Astrocyte (in vitro differentiated cells and primary cell): ENCODE measurements around the gene TNKS1BP1. TPM values are rescaled to one million over a fixed set of nuclear protein-coding genes. Genes with fewer than 3 reads are reported as not detected.

Experiments used
- DNase-seq: peaks from one replicate; pipeline ENCODE4 v3.0.0-alpha.2; 2010; ENCODE audit warnings: low read depth
- FAIRE-seq: peaks from 2 replicates; lab custom pipeline; 2011; peaks lifted over from hg19 to GRCh38; lab: Jason Lieb, UNC
- H2AFZ ChIP-seq: 2 replicates; pipeline ENCODE4 v1.6.0; 2012; ENCODE audit warnings: low read depth, low read length, inconsistent platforms
- H3K27ac ChIP-seq: 2 replicates; pipeline ENCODE4 v1.5.1; 2011; ENCODE audit warnings: low read depth, low read length, inconsistent platforms
- H3K27me3 ChIP-seq: 2 replicates; pipeline ENCODE4 v1.6.0; 2011; ENCODE audit warnings: low read length, inconsistent platforms; ENCODE audit not compliant: insufficient read depth
- H3K36me3 ChIP-seq: 2 replicates; pipeline ENCODE4 v1.5.1; 2011; ENCODE audit warnings: low read length, inconsistent platforms; ENCODE audit not compliant: insufficient read depth
- H3K4me1 ChIP-seq: 2 replicates; pipeline ENCODE4 v1.5.1; 2011; ENCODE audit warnings: low read length, inconsistent platforms; ENCODE audit not compliant: insufficient read depth
- H3K4me2 ChIP-seq: 2 replicates; pipeline ENCODE4 v1.6.0; 2012; ENCODE audit warnings: low read length, inconsistent platforms
- H3K4me3 ChIP-seq: 2 replicates; pipeline ENCODE4 v1.5.1; 2011; ENCODE audit warnings: low read depth, mild to moderate bottlenecking, low read length, inconsistent platforms; ENCODE audit not compliant: insufficient read depth
- H3K79me2 ChIP-seq: 2 replicates; pipeline ENCODE4 v1.6.0; 2012; ENCODE audit warnings: mild to moderate bottlenecking, low read length, inconsistent platforms; ENCODE audit not compliant: insufficient read depth
- H3K9ac ChIP-seq: 2 replicates; pipeline ENCODE4 v1.6.0; 2012; ENCODE audit warnings: mild to moderate bottlenecking, low read length, inconsistent platforms
- H3K9me3 ChIP-seq: 2 replicates; pipeline ENCODE4 v1.5.1; 2012; ENCODE audit warnings: low read depth, mild to moderate bottlenecking, low read length, inconsistent platforms; ENCODE audit not compliant: insufficient read depth
- H4K20me1 ChIP-seq: 2 replicates; pipeline ENCODE4 v1.6.0; 2012; ENCODE audit warnings: low read length, inconsistent platforms; ENCODE audit not compliant: insufficient read depth
- H3K27ac Mint-ChIP-seq: one replicate; pipeline ENCODE4 v1.8.0; 2021; ENCODE audit warnings: mild to moderate bottlenecking, mixed read lengths; ENCODE audit not compliant: unreplicated experiment
- H3K27me3 Mint-ChIP-seq: one replicate; pipeline ENCODE4 v1.8.0; 2021; ENCODE audit warnings: low read depth, mixed read lengths; ENCODE audit not compliant: unreplicated experiment
- H3K36me3 Mint-ChIP-seq: one replicate; pipeline ENCODE4 v1.8.0; 2021; ENCODE audit warnings: low read depth, mixed read lengths; ENCODE audit not compliant: unreplicated experiment
- H3K4me1 Mint-ChIP-seq: one replicate; pipeline ENCODE4 v1.8.0; 2021; ENCODE audit warnings: low read depth, mixed read lengths; ENCODE audit not compliant: unreplicated experiment
- H3K4me3 Mint-ChIP-seq: one replicate; pipeline ENCODE4 v1.8.0; 2021; ENCODE audit warnings: mild to moderate bottlenecking, moderate library complexity, mixed read lengths; ENCODE audit not compliant: unreplicated experiment
- H3K9me3 Mint-ChIP-seq: one replicate; pipeline ENCODE4 v1.8.0; 2021; ENCODE audit warnings: mild to moderate bottlenecking, mixed read lengths; ENCODE audit not compliant: unreplicated experiment
- EZH2 ChIP-seq: IDR thresholded peaks from 2 replicates; pipeline ENCODE4 v1.6.1; 2012; ENCODE audit warnings: mild to moderate bottlenecking, low read length, inconsistent platforms; ENCODE audit not compliant: insufficient read depth
- total RNA-seq: library from RNA; stranded (reverse); gene quantifications from 2 replicates; pipeline ENCODE4 v1.2.1, GENCODE V29; 2021
- TF ChIP-seq, protein P1 (sequence below): IDR thresholded peaks from 2 replicates; pipeline ENCODE4 v1.5.1; 2011; ENCODE audit warnings: low read depth, mild to moderate bottlenecking, inconsistent platforms, low read length, moderate library complexity; ENCODE audit not compliant: insufficient read depth

Gene TNKS1BP1
- total RNA-seq, 1 donor from 2014 or later, result 149 TPM

DNA sequence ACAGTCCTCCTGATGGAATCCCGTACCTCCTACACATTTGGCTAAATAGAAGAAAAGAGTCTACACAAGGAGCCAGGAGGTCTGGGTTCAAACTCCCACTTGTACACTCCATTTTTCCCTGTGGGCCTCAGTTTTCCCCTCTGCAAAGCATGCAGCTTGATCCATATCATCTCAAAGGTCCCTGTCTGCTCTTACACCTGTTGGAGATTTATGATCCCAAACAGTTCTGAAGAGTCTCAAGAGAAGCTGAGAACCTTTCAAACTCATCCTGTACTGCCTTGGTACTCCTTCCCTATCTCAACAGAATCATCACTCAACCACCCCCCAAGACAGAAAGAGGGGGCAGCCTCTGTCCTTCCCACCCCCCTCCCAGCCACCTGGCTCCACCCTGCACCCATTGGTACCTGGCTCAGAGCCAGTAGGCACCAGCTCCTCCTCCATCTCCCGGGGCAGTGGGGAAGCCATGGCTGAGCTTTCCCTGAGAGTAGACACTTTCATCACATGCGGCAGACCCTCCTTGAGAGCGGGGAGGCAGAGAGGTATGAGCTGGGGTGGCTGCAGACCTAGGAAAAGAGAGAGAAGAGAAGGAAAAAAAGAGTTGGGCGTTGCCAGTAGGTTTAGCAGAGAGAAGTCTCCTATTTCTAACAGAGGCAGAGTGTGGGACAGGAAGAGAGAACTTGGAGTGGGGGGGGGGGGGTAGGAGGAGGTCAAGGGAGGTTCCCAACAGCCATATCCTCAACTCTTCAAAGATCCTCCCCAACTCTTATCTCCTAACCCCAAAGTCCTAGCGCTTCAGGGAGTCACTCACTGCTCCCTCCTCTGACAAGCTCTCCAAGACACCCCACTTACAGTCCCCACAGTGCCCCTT is 3.1 kb downstream of the TNKS1BP1 start:
- peak overlapping the region; percentile 95 for H3K4me3 Mint-ChIP-seq
- Histone ChIP-seq H2AFZ (peak overlapping the region; percentile 45), H4K20me1 (peaks cover 57% of the 10 kb centered on the region), H3K27ac (peak overlapping the region; percentile 90), H3K4me2 (peak overlapping the region; percentile 99), H3K36me3 (peaks cover 26% of the 10 kb centered on the region), H3K79me2 (peaks cover 61% of the 10 kb centered on the region), H3K4me1 (peaks cover 48% of the 10 kb centered on the region), H3K9ac (peak overlapping the region; percentile 94), H3K9me3 (no peaks in the 10 kb centered on the region), H3K27me3 (no peaks in the 10 kb centered on the region), H3K4me3 (peak overlapping the region; percentile 53)
- no peak for TF ChIP-seq EZH2
- TF ChIP-seq, protein P1, sequence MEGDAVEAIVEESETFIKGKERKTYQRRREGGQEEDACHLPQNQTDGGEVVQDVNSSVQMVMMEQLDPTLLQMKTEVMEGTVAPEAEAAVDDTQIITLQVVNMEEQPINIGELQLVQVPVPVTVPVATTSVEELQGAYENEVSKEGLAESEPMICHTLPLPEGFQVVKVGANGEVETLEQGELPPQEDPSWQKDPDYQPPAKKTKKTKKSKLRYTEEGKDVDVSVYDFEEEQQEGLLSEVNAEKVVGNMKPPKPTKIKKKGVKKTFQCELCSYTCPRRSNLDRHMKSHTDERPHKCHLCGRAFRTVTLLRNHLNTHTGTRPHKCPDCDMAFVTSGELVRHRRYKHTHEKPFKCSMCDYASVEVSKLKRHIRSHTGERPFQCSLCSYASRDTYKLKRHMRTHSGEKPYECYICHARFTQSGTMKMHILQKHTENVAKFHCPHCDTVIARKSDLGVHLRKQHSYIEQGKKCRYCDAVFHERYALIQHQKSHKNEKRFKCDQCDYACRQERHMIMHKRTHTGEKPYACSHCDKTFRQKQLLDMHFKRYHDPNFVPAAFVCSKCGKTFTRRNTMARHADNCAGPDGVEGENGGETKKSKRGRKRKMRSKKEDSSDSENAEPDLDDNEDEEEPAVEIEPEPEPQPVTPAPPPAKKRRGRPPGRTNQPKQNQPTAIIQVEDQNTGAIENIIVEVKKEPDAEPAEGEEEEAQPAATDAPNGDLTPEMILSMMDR, result no peak
- H3K9me3 Mint-ChIP-seq, result no peaks in the 10 kb centered on the region
- FAIRE-seq (no peak), DNase-seq (peak; percentile 10)
- peaks cover 23% of the 10 kb centered on the region for H3K36me3 Mint-ChIP-seq
- H3K27ac Mint-ChIP-seq, result peak overlapping the region; percentile 97
- no peaks in the 10 kb centered on the region for H3K27me3 Mint-ChIP-seq
- H3K4me1 Mint-ChIP-seq, result peaks cover 47% of the 10 kb centered on the region

DNA sequence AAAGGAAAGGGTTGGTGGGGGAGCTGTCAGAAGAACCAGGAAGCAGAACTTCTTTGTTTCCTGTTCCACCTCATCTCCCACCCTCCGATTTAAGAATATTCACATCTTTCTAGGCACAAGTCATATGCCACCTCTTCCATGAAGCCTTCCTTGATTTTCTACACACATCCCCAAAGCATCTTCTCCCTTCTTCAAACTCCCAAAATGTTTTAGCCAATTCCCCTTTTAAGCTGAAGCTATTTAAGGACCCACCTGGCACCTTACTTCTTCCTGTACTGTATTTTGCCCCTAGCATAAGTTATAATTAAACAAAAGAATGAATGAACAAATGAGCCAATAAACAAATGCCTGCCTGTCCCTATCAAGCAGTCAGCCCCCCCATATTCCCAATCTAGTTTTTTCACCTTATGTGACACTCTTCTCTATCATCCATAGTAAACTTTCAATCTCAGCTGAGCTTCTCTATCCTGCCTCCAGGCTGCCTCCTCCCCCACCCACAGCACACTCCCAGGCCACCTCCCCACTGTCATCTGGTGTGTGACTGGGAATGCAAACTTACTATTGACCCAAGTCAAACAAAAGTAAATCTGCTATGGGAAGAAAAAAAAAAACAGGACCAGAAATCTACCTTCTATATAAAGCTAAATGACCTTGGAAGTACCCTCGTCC is 3.9 kb downstream of the TNKS1BP1 start:
- Histone ChIP-seq H3K9me3 (no peaks in the 10 kb centered on the region), H2AFZ (no peak overlapping the region), H3K9ac (peak overlapping the region; percentile 94), H3K27ac (no peak overlapping the region), H3K4me1 (peaks cover 49% of the 10 kb centered on the region), H4K20me1 (peaks cover 65% of the 10 kb centered on the region), H3K36me3 (peaks cover 22% of the 10 kb centered on the region), H3K4me3 (peak overlapping the region; percentile 53), H3K27me3 (no peaks in the 10 kb centered on the region), H3K4me2 (peak overlapping the region; percentile 99), H3K79me2 (peaks cover 68% of the 10 kb centered on the region)
- no peaks in the 10 kb centered on the region for H3K27me3 Mint-ChIP-seq
- peaks cover 42% of the 10 kb centered on the region for H3K4me1 Mint-ChIP-seq
- DNase-seq, result no peak
- peak overlapping the region; percentile 69 for H3K4me3 Mint-ChIP-seq
- TF ChIP-seq EZH2, result no peak
- TF ChIP-seq, protein P1, result no peak
- H3K9me3 Mint-ChIP-seq, result no peaks in the 10 kb centered on the region
- FAIRE-seq, result no peak
- peaks cover 18% of the 10 kb centered on the region for H3K36me3 Mint-ChIP-seq
- H3K27ac Mint-ChIP-seq, result peak overlapping the region; percentile 29
